ENCODE results near the gene CEP164.

DNA sequence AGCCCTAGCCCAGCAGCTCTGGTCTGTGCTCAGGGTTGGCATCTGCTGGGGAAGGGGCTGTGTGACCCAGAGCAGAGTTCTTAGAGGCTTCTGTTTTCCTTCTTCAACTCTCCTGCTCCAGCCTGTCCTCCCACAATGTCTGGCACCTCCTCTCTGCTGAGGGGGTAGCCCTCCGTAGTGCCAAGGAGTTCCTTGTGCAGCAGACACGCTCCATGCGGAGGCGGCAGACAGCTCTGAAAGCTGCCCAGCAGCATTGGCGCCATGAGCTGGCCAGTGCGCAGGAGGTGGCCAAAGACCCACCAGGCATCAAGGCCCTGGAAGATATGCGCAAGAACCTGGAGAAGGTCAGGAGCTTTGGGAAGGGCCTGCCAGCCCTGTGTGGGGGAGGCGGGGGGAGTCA, 69.3 kb downstream of the CEP164 start:
- TF ChIP-seq NANOG (IDR thresholded peaks at IDR 0.05; ENCODE audit: borderline replicate concordance) (no peak), POLR2AphosphoS5 (IDR thresholded peaks at IDR 0.05; ENCODE audit: low read depth) (no peak), EZH2phosphoT487 (IDR thresholded peaks at IDR 0.05; ENCODE audit: unreplicated experiment) (no peak)
- TF ChIP-seq, protein P1, sequence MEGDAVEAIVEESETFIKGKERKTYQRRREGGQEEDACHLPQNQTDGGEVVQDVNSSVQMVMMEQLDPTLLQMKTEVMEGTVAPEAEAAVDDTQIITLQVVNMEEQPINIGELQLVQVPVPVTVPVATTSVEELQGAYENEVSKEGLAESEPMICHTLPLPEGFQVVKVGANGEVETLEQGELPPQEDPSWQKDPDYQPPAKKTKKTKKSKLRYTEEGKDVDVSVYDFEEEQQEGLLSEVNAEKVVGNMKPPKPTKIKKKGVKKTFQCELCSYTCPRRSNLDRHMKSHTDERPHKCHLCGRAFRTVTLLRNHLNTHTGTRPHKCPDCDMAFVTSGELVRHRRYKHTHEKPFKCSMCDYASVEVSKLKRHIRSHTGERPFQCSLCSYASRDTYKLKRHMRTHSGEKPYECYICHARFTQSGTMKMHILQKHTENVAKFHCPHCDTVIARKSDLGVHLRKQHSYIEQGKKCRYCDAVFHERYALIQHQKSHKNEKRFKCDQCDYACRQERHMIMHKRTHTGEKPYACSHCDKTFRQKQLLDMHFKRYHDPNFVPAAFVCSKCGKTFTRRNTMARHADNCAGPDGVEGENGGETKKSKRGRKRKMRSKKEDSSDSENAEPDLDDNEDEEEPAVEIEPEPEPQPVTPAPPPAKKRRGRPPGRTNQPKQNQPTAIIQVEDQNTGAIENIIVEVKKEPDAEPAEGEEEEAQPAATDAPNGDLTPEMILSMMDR (conservative IDR thresholded peaks at IDR 0.05; ENCODE audit: low read depth in 2 of 2): no peak
- TF ChIP-seq, protein P2, sequence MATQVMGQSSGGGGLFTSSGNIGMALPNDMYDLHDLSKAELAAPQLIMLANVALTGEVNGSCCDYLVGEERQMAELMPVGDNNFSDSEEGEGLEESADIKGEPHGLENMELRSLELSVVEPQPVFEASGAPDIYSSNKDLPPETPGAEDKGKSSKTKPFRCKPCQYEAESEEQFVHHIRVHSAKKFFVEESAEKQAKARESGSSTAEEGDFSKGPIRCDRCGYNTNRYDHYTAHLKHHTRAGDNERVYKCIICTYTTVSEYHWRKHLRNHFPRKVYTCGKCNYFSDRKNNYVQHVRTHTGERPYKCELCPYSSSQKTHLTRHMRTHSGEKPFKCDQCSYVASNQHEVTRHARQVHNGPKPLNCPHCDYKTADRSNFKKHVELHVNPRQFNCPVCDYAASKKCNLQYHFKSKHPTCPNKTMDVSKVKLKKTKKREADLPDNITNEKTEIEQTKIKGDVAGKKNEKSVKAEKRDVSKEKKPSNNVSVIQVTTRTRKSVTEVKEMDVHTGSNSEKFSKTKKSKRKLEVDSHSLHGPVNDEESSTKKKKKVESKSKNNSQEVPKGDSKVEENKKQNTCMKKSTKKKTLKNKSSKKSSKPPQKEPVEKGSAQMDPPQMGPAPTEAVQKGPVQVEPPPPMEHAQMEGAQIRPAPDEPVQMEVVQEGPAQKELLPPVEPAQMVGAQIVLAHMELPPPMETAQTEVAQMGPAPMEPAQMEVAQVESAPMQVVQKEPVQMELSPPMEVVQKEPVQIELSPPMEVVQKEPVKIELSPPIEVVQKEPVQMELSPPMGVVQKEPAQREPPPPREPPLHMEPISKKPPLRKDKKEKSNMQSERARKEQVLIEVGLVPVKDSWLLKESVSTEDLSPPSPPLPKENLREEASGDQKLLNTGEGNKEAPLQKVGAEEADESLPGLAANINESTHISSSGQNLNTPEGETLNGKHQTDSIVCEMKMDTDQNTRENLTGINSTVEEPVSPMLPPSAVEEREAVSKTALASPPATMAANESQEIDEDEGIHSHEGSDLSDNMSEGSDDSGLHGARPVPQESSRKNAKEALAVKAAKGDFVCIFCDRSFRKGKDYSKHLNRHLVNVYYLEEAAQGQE (IDR thresholded peaks at IDR 0.05; ENCODE audit: unreplicated experiment): no peak
